ENCODE data around the gene SULF2. TPM values are rescaled to one million over a fixed set of nuclear protein-coding genes. Genes with fewer than 3 reads are reported as not detected.

The SULF2 gene
- total RNA-seq, 4 donors from 2014 or later, result 31.5 to 182 (median 94.4) TPM

- no peak for DNase-seq
- no peak for TF ChIP-seq POLR2A (IDR thresholded peaks at IDR 0.05)
- TF ChIP-seq, protein P1, sequence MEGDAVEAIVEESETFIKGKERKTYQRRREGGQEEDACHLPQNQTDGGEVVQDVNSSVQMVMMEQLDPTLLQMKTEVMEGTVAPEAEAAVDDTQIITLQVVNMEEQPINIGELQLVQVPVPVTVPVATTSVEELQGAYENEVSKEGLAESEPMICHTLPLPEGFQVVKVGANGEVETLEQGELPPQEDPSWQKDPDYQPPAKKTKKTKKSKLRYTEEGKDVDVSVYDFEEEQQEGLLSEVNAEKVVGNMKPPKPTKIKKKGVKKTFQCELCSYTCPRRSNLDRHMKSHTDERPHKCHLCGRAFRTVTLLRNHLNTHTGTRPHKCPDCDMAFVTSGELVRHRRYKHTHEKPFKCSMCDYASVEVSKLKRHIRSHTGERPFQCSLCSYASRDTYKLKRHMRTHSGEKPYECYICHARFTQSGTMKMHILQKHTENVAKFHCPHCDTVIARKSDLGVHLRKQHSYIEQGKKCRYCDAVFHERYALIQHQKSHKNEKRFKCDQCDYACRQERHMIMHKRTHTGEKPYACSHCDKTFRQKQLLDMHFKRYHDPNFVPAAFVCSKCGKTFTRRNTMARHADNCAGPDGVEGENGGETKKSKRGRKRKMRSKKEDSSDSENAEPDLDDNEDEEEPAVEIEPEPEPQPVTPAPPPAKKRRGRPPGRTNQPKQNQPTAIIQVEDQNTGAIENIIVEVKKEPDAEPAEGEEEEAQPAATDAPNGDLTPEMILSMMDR (IDR thresholded peaks at IDR 0.05), result no peak
- H3K27ac ChIP-seq, result no peak overlapping the region
- H3K36me3 ChIP-seq, result peaks cover 0 to 100% (median 4%) of the 10 kb centered on the region in 3 donors
- H3K9me3 ChIP-seq, result no peaks in the 10 kb centered on the region
- H3K27me3 ChIP-seq, result no peaks in the 10 kb centered on the region
- no peak overlapping the region for H3K4me3 ChIP-seq
- H3K4me1 ChIP-seq, result peaks cover 0 to 19% (median 5%) of the 10 kb centered on the region in 3 donors
- 95 to 96% methylated on average over 2 of the region's 2 CpGs for WGBS, 2 donors
- intact Hi-C loops (cut with DNase I), result no loop called here
Measured at GRCh38 chr20:47754388-47754715, 30.9 kb downstream of the SULF2 start.

DNA sequence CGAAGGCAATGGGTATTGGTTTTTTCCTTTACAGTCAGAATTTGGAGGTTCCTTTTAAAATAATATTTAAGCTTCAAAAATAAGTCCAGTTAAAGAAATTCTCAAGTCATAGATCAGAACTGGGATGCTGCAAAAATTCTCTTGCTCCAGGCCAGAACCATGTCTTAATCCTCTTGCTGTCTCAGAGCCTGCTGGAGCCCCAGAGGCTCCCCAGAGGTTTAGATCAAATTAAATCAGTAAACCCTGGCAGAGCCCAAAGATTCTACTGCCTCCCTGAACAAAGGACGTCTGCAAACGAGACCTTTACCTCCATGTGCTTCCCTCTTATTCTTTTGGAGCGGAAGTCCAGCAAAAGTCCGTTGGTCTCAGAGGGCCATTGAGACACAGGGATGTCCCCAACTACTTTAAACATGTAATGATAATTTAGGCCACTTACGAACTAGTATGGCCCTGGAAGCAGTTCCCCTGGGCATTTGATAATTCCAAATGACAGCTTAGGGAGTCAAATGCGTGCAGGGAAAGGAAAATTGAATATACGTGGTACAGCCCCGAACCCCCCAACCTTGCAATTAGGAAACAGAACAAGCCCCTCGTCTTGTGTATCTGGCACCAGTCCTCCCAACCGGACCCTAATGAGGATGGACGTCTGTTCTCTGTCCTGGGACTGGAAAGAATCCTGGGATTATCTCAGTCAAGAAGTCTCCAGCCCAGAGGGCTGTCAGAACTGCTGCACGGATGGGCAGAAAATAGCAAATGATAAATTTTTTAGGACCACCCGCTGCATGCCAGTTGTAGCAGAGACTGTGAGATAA, 31.5 kb downstream of the SULF2 start:
- 85 to 91% methylated on average over 14 of the region's 14 CpGs for WGBS, 2 donors
- intact Hi-C loops (cut with DNase I), result no loop called here
- H3K36me3 ChIP-seq, result peaks cover 0 to 100% (median 4%) of the 10 kb centered on the region in 3 donors

DNA sequence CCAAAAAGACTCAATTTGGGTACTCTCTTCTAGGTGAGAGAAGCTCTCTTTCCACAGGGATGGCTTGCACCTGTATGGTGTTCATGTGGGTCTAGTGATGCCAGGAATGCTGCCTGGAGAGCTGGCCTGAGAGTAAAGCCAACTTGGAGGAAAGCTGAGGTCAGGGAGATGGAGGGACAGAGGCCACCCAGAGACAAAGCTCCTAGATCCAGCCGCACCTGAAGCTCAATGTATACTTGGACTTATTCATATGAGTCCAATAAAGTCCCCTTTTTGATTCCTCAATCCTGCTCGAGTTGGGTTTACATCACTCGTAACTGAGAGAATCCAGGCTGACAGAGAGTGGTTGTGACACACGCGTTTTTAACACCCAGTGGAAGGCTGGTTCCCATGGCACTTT, 33.8 kb downstream of the SULF2 start:
- intact Hi-C loops (cut with DNase I), result no loop called here
- DNase-seq, result no peak
- H3K4me3 ChIP-seq, result no peak overlapping the region
- peaks cover 0 to 33% (median 11%) of the 10 kb centered on the region in 3 donors for H3K4me1 ChIP-seq
- no peak overlapping the region for H3K27ac ChIP-seq
- no peaks in the 10 kb centered on the region for H3K27me3 ChIP-seq
- no peaks in the 10 kb centered on the region for H3K9me3 ChIP-seq
- H3K36me3 ChIP-seq, result peaks cover 0 to 99% (median 4%) of the 10 kb centered on the region in 3 donors
- TF ChIP-seq POLR2A (IDR thresholded peaks at IDR 0.05), result no peak
- TF ChIP-seq, protein P1 (IDR thresholded peaks at IDR 0.05), result no peak
- WGBS, 2 donors, result 82 to 93% methylated on average over 4 to 5 of the region's 5 CpGs

More for the DNA sequence above, 31.5 kb downstream of the SULF2 start:
- no peak for TF ChIP-seq POLR2A (IDR thresholded peaks at IDR 0.05)
- TF ChIP-seq, protein P1 (IDR thresholded peaks at IDR 0.05), result no peak
- Histone ChIP-seq H3K27me3 (no peaks in the 10 kb centered on the region), H3K9me3 (no peaks in the 10 kb centered on the region), H3K27ac (no peak overlapping the region), H3K4me3 (no peak overlapping the region), H3K4me1 (peaks cover 0 to 21% (median 10%) of the 10 kb centered on the region in 3 donors)
- DNase-seq, result no peak

DNA sequence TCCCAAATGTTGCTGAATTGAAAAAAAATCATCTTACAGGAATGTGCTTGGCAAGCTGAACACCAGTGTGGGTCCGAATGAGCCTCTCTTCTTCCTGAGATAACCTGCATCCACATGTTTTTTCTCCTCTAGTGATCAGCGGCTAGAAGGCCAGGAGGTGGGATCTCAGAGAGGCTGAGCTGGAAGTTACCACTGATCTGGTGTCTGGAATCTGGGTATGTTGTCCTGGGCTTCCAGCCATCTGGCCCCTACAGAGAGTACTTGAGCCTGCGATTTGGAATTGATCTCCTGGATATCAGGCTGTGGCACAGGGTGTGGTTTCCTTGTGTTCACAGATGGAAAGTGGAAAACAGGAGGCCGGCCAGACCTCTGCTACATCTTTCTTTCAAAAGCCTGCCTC, 35.9 kb downstream of the SULF2 start:
- Histone ChIP-seq H3K27me3 (no peaks in the 10 kb centered on the region), H3K4me3 (no peak overlapping the region), H3K27ac (peak overlapping the region in 2 of 4 donors; percentile 31 to 50), H3K9me3 (no peaks in the 10 kb centered on the region), H3K36me3 (peaks cover 0 to 93% (median 4%) of the 10 kb centered on the region in 3 donors), H3K4me1 (peaks cover 0 to 33% (median 11%) of the 10 kb centered on the region in 3 donors)
- DNase-seq, result no peak
- intact Hi-C loops (cut with DNase I), result no loop called here
- TF ChIP-seq, protein P1 (IDR thresholded peaks at IDR 0.05), result no peak
- no peak for TF ChIP-seq POLR2A (IDR thresholded peaks at IDR 0.05)
- 27 to 34% methylated on average over 3 to 4 of the region's 4 CpGs for WGBS, 2 donors

GRCh38 chr20:47748823-47749222, 36.5 kb downstream of the SULF2 start:
- no peak for DNase-seq
- Histone ChIP-seq H3K36me3 (peaks cover 0 to 93% (median 4%) of the 10 kb centered on the region in 3 donors), H3K27me3 (no peaks in the 10 kb centered on the region), H3K4me1 (peaks cover 0 to 33% (median 11%) of the 10 kb centered on the region in 3 donors), H3K9me3 (no peaks in the 10 kb centered on the region), H3K27ac (peak overlapping the region in 3 of 4 donors; percentile 21 to 59 (median 50)), H3K4me3 (no peak overlapping the region)
- TF ChIP-seq, protein P1 (IDR thresholded peaks at IDR 0.05), result no peak
- intact Hi-C loops (cut with DNase I), result no loop called here
- 50 to 58% methylated on average over 5 of the region's 5 CpGs for WGBS, 2 donors
